Retinal pigment epithelial cell (primary cell): ENCODE results near the gene GMPR.
"Not testable (repeated sequence)": the region's sequence is repeated elsewhere in the genome, so short reads cannot be mapped to it uniquely, and the experiment has no call there.

ENCODE experiments used
- DNase-seq: peaks from one replicate; pipeline ENCODE4 v3.0.0-alpha.2; 2010; ENCODE audit warnings: low read depth
- H3K4me3 ChIP-seq: 2 replicates; pipeline ENCODE4 v1.5.1; 2011; ENCODE audit warnings: mild to moderate bottlenecking, low read length, control low read depth, moderate library complexity
- CTCF ChIP-seq: conservative IDR thresholded peaks from 2 replicates; pipeline ENCODE4 v1.5.1; 2011; ENCODE audit warnings: low read depth, low read length, control low read depth, inconsistent platforms

GMPR gene

GRCh38 chr6:16264785-16265184 is 26.4 kb downstream of the GMPR start:
- DNase-seq = no peak
- no peak for TF ChIP-seq CTCF
- no peak overlapping the region for H3K4me3 ChIP-seq

GRCh38 chr6:16265351-16266341 is 27.3 kb downstream of the GMPR start:
- H3K4me3 ChIP-seq = no peak overlapping the region
- no peak for TF ChIP-seq CTCF
- no peak for DNase-seq

- TF ChIP-seq CTCF = no peak
- H3K4me3 ChIP-seq = no peak overlapping the region
- DNase-seq = no peak
Observed at GRCh38 chr6:16267428-16268263, 29.3 kb downstream of the GMPR start.

GRCh38 chr6:16269442-16270070 is 31.2 kb downstream of the GMPR start:
- H3K4me3 ChIP-seq, DNase-seq: not testable (repeated sequence)

GRCh38 chr6:16270178-16270794 is 31.9 kb downstream of the GMPR start:
- TF ChIP-seq CTCF = no peak
- H3K4me3 ChIP-seq = no peak overlapping the region
- DNase-seq = no peak

GRCh38 chr6:16271428-16271827 is 33.0 kb downstream of the GMPR start:
- DNase-seq = no peak
- H3K4me3 ChIP-seq = no peak overlapping the region
- TF ChIP-seq CTCF = no peak

- TF ChIP-seq CTCF = no peak
- no peak for DNase-seq
- H3K4me3 ChIP-seq = no peak overlapping the region
Observed at GRCh38 chr6:16272201-16272600, 33.8 kb downstream of the GMPR start.
